ENCODE measurements around the gene GABRR2.

The GABRR2 gene

DNA sequence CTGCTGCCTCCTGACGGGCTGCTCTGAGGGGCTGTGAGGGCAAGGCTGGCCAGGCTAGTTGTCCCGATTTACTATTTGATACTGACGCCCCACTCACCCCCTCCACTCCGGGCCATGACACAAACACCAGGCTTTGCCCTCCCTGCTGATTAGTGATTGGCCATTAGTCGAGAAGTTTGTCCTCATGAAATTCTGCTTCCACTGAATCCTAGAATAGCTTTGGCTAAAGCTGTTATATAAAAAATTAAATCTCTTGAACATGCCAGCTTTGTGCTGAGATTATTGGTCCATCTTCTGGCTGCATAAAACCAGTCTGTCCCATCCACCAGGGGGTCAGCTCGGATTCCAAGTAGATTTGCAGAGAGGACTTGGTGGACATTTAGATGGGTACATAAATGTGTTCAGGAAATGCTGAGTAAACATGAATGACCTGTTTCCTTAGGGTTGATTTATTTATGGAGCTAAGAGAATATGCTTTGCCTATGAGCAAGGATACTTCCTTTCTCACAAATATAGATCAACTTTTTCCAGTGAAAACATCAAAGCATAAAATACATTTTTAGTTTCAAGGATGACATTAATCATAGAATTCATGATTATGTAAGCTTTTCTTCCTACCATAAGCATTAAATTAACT, at the start of gene GABRR2:
GABRR2 (minus strand) TSS at position 51 of the 637 bp plus-strand sequence. CDS start 134 bp downstream, outside the sequence.
- DNase-seq (ENCODE audit: low read depth in 2 of 2) = no peak

DNA sequence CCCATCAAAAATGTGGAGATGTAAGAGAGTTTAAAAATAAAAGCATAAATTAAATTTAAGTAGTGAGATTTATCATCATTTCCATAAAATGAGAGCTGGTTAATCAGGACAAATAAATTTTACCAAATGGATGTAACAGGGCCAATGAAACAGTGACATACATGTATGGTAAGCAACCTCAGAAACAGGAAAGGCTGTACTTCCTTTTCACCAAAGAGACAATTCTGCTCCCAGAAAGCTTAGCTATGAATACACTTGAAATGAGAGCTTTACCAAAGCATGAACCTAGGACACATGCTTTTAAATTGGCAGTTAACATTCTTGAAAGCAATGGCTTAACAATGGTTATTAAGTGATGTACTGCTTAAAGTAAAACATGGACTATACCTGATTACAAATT, 49.5 kb upstream of the GABRR2 start:
- no peak for DNase-seq (ENCODE audit: low read depth in 2 of 2)

DNA sequence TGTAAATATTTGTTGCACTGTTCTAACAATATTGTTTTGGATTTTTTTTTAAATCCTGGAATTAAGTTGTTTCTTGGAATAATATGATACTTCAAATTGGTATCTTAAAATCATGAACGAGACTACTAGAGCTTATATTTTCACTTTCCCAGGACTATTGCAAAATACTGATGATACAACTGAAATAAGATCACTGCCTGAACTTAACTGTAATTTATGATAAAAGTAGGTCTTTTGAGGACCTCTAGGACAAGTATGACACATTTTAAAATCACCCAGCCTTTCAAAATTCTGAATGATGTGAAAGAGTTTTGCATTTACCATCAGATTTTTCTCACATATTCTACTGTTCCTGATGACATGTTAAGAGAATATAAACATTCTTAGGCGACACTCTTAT, 46.1 kb upstream of the GABRR2 start:
- DNase-seq (ENCODE audit: low read depth in 2 of 2) = no peak

DNA sequence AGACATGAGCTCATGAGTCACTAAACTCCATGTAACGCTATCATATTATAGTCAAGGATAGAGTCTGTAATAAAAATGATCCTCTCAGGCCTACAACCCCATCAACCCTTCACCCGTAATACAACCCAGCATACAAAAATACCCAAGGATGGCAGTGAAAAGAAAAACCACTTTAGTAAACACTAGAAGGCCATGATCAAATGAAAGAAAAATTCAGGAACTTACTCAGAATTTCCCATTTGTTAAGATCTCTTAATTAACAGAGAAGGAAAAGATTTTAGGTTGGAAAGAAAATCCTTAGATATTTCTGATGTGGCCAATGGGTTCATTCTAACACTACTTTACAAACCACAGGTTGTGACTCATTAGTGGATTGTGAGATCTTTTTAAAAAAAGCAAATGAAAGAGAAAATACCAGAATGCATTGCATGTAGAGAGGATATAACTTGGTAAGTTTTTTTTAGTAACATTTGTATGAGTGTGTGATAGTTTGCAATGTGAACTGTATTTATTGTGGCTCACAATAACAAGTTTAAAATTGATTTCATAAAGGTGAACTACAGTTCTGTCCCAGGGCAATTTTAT, 45.4 kb upstream of the GABRR2 start:
- no peak for DNase-seq (ENCODE audit: low read depth in 2 of 2)

DNA sequence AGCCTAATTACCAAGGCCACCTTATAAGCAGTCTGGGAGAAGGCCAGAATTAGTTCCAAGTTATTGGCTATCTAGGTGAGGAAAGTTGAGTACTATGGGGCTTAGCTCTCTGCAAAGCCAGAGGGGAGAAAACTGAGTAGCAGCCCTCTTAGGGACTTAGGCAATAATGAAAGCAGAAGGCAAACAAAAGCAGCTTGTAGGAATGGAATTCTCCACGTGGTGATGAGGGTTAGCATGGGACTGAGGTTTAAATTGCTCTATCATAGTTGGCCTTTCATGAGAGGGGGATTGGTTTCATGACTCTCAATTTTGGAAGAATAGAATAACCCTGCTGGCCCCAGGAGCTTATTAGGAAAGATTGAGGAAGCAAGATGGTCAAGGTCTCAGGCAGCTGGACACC, 44.5 kb upstream of the GABRR2 start:
- DNase-seq (ENCODE audit: low read depth in 2 of 2) = no peak

DNA sequence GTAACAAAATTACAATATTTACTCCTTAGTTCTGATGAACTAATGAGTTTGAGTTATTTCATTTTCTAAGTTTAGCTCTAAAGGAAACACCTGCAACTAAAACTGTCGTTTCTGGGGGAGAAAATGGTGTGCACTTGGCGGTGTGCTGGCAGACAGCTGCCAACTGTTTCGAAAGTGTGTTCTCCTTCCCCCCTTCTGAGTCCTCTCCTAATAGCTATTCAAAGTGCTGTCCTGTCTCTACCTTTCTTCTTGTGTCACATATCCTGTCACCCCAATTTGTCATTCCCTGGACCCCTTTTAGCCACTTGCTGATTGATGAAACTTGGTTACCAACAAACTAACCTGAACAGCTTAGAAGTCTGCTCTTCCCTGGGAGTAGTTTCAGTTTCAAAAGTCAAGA, 42.3 kb upstream of the GABRR2 start:
- DNase-seq (ENCODE audit: low read depth in 2 of 2) = no peak

DNA sequence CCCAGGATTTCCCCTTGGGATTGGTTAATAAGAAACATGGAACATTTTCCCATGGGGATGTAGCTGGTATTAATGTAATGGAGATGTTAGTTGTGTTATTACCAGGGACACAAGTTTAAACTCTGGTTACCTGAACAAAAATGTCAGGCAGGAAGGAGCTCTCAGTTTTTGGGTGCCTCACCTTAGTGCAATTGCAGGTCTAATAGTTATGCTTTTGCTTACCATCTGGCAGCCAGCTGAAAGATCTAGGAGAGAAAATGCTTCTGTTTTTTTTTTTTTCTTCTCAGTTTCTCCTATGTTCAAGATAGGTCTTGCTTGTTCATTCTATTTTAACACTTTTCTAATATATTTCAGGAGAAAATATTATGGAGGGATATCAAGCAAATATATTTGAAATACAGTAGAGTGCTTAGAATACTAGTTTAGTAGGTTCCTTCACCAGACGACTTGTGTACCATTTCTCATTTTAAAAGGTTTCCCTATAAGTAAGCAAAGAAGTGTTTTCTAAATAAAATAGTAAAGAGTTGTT, 41.6 kb upstream of the GABRR2 start:
- no peak for DNase-seq (ENCODE audit: low read depth in 2 of 2)

DNA sequence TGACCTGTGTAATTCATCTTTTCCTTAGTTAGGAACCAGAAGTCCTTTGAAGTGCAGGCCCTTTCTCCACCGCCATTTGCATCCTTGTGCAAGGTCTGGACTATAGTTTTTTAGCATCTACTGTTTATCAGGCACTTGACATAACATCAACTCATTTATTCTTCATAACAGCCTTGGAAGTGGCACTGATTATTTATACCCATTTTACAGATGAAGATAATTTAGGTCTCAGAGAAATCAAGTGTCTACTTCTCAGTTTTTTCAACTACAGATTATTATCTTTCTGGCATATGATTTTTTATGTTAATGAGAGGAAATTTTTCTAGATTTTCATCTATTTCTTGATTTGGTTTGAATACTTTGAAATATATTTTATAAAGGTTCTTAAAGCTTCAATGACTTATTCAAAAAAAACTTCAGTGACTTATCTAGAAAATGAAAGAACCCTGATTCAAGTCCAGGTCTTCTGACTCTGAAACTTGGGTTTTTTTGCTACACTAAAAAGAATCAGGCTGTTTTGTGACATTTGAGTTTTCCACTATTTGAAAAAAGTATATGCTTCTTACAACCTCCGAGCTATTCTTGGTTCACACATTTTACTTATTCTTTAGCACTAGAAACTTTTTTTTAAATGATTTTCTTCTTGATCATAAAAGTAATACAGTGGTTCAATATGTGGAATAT, 40.6 kb upstream of the GABRR2 start:
- no peak for DNase-seq (ENCODE audit: low read depth in 2 of 2)

DNA sequence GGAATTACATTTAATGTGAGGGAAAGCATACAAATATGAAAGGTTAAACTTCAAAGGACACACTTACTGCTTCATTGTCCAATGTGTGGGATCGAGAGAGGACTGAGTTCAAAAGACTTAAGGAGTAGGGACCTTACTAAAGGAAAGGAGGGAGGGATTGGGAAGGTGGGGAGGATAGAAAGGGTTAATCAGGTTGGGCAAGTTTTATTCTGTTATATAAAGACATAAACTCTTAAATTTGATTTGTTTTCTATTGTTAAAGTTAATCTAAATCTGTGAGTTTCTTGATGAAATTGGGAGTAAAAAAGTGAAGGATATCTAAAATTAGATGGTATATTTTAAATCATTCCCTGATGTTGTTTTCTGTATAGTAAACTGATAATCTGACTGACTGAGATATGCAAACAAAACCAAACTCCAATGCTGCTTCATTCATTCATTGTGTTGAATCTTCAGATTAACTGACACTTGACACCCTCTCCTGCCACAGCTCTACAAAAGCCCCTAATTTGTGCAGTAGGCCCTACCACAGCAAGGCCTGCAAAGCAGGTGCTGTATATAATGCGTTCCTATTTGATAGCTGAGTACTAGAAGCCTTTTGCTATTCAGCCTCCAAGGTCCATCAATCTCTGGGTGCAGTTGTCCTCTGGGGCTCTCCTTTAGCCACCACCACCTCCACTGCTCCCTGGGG, 38.7 kb upstream of the GABRR2 start:
- no peak for DNase-seq (ENCODE audit: low read depth in 2 of 2)

DNA sequence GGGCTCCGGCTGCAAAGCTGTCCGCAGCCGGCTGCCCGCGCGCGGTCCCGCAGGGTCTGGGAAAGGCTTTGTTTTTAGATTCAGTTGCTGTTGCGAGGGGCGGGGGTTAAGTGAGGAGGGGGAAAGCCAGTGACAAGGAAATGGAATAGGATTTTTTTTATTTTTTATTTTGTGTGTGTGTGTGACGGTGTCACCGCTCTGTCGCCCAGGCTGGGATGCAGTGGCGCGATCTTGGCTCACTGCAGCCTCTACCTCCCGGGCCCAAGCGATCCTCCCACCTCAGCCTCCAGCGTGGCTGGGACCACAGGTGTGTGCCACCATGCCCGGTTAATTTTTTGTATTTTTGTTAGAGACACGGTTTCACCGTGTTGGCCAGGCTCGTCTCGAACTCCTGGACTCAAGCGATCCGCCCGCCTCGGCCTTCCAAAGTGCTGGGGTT, 38.0 kb upstream of the GABRR2 start:
- no peak for DNase-seq (ENCODE audit: low read depth in 2 of 2)

DNA sequence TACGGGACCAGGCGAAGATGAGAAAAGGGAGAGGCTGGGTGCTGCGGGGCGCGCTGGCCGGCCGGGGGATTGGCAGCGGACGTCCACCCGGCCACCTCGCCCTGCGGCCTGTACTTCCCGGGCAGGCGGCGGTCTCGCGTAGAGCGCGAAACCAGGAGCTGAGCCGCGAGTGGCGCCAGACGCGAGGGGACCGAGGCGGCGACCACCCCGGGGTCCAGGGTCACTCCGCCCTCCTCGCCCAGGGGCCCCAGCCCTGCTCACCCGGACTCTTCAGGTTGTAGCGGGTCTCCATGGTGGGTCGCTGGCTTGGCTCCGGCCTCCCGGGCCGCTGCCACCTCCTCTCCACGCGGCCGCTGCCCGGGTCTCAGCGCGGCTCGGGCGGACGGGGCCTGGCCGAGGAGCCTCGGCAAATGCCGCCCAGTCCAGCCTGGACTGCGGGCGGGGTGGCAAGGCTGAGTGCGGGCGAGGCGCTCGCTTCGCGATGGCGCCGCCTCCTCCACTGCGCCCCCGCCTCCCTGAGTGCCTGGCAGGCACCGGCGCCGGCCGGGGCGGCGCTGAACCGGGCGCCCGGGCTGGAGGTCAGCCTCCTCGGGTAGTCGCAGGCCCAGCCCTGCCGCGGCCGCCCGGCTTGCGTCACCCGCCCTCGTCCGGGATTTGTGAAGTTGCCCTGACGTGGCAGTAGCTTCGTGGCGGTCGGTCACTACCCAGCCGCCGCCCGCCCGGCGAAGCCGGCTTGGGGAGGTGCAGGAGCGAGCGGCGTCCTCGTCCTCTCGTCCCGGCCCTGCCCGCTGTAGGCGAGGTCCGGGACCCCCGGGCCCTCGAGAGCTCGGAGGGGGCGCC, 37.4 kb upstream of the GABRR2 start, which contains the start of gene UBE2J1:
UBE2J1 (minus strand) TSS at position 445 of the 840 bp plus-strand sequence; CDS start at position 292, 153 bp downstream.
- DNase-seq (ENCODE audit: low read depth in 2 of 2) = peak; percentile 43 to 48

DNA sequence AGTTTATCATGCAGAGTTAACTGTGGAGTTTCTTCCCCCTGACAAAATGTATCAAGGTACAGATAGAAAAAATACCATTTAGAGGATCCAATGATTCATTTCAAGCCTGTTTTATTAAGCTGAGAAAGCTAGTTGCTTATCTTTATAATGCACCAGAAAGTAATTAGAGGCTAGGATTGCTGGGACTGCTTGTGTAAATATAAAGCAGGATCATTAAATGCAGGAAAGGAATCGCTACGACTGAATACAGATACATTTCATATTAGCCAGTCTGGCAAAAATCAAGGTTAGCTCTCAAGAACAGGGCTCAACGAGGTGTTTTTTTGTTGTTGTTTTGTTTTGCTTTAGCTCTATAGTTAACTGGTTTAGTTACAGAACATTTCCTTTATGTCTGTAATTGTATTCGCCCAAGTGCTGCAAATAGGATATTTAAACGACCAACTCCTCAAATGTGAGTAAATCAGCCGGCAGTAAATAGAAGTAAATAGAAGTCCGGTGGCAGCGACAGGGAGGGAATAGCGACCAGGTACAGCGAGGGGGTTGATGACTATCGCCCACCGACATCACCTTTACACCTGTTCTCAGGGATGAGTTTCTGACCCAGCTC, 36.7 kb upstream of the GABRR2 start:
- no peak for DNase-seq (ENCODE audit: low read depth in 2 of 2)

DNA sequence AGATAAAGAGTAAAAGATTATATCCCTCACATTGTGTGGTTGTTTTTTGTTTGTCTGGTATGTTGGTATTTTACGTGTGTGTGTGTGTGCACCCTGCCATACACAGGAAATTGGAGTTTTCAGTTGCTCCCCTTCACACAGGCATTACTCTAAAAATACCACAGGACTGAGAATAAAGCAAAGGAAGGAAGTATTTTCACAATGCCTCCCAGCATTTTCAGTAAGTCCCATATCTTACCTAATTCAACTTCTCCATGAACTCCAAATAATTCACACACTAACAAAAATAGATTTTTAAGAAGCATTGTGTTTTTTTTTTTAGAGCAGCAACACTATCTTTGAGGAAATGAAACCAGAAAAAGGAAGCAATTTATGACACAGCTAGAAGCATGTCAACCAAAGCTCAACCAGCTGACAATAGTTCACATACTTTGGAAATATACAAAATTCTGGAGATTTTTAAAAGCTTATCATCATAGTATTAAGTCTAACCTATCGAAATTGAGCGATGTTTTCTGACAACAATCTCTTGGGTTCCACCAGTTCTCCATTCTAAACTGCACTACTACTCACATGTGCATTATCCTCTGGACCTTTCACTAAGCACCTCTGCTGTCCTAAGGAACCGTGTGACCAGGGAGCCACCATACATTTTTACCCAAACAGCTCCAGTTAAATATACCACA, 35.3 kb upstream of the GABRR2 start:
- no peak for DNase-seq (ENCODE audit: low read depth in 2 of 2)

DNA sequence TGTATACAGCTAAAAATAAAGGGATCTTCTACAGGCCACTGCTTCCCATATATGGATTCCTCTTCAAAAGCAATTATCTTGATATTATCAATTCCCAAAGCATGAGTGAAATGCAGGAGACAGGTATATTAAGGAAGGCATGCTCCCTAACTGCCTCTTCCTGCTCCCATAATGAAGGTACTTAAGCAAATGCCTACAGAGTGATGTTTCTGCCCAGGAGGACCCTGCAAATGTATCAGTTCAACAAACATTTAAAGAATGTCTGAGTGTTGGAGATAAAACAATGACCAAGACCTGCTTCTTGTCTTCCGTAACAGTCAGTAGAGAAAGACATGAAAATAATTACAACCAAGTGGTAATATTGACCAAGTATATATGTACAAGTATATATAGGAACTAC, 33.3 kb upstream of the GABRR2 start:
- DNase-seq (ENCODE audit: low read depth in 2 of 2) = no peak

DNA sequence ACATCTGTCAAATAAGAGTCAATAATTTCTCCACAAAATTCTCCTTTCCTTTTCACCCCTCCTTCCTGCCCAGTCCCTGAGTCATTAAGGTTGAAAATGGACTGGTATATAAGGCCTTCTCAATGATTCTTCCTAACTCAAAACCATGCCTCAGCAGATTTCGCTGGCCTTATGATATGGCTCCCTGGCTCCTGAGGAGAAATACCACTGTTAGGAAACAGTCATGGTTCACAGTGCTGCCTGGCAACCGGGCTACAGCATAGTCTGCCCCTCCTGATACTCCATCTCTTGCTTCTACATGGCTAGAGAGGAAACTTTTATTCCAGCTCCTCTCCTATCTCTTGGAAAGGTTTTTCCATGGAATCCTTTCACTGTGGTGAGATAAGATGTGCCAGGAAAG, 32.7 kb upstream of the GABRR2 start:
- no peak for DNase-seq (ENCODE audit: low read depth in 2 of 2)

DNA sequence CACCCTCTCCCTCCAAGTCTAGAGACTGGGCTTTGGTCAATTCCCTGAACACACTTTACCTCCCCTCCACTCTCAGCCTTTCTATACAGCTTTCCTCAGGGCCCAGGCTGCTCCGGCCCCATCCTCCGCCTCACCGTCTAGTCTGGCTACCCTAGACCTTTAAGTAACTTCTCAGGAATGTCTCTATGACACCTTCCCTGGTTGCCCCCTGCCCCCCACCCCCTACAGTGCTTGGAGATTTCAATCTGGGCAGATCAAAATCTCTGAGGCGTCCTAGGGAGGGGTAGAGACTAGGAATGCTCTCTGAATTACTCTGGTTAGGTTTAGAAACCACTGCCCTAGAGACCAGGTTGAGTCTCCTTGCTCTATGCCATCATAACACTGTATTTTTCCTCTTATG, 31.3 kb upstream of the GABRR2 start:
- DNase-seq (ENCODE audit: low read depth in 2 of 2) = no peak

DNA sequence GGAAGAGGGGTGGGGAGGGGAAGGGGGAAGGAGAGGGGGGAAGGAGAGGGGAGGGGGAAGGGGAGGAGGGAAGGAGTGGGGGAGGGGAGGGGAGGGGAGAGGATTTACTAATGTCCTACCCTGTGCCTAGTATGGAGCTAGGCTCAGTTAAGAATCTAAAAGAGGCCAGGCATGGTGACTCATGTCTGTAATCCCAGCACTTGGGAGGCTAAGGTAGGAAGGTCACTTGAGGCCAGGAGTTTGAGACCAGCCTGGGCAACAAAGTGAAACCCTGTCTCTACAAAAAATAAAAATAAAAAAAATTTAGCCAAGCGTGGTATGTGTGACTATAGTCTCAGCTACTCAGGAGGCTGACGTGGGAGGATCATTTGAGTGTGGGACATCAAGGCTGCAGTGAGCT, 24.5 kb upstream of the GABRR2 start:
- no peak for DNase-seq (ENCODE audit: low read depth in 2 of 2)

DNA sequence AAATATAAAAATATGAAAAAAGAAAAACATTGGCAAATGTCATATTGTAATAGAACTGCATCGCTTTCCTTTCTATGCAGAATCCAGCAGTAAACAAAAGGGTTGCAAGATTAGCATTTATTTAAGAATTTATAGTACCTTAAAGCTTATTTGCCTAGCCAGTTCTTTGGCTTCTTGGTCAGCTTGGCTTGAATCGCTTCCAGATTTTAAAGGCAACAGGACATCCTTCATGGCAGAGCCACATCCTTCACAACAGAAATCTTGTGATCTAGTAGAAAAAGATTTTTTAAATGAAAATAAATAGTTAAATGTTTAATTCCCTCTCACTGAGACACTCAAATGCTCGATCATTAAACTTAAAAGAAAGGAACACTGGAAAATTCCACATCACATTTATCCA, 20.1 kb upstream of the GABRR2 start:
- DNase-seq (ENCODE audit: low read depth in 2 of 2) = no peak

DNA sequence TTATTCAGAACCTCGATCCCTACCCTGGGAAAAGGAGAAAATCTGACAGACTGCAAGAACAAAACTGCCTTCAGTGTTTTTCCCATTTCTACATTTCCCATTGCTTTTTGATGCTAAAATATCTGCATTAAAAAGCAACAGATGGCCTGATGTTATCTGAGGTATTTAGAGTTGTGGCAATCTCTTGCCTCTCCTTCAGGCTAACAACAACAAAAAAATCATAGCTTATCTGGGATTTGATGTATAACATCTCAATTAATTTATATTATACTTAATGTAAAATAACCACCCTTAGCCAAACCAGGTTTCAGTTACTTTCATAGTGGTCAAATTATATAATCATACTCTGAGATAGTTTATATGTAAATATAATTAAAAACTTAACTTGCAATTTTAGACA, 15.8 kb upstream of the GABRR2 start:
- no peak for DNase-seq (ENCODE audit: low read depth in 2 of 2)

DNA sequence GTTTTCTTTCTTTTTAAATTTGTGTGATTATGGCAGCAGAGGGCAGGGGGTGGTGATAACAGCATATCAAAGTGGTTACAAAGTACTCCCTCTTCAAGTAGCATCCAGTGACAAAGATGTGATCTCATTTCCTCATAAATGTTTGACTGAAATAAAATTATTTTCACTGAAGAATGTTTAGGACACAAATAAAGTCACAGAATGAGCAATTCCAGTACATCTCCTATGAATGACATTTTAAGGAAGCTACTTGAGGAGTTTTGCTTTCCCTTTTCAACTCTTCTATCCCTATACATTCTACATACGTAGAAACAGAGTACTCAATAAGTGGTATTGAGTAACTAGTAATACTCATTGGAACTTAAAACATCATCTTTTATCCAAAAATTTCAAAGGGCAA, 13.9 kb upstream of the GABRR2 start:
- no peak for DNase-seq (ENCODE audit: low read depth in 2 of 2)

All from stimulated activated CD8-positive, alpha-beta memory T cell treated with anti-CD3 and anti-CD28 coated beads, Interleukin-7, amount 100 ng/mL, for 1 hour (primary cell).